ENCODE results near the gene ATP9A. TPM values are rescaled to one million over a fixed set of nuclear protein-coding genes. Genes with fewer than 3 reads are reported as not detected.

The ATP9A gene
- total and polyA plus RNA-seq, 4 donors: 2.4 to 16.7 (median 9.9) TPM

GRCh38 chr20:51667491-51667890, 100.7 kb downstream of the ATP9A start:
- Histone ChIP-seq H3K9me3 (ENCODE audit: control insufficient read depth in 4 of 4, low read length in 3 of 4) (no peaks in the 10 kb centered on the region), H3K9ac (ENCODE audit: low read depth in 1 of 2, low read length in 2 of 2) (no peak overlapping the region), H3K4me3 (ENCODE audit: low read depth in 1 of 3, low read length in 3 of 3) (no peak overlapping the region), H3K4me1 (ENCODE audit: control insufficient read depth in 4 of 4, insufficient read depth in 4 of 4, low read length in 3 of 4) (no peaks in the 10 kb centered on the region), H3K27ac (ENCODE audit: low read depth in 1 of 2, low read length in 2 of 2) (no peak overlapping the region), H3K36me3 (ENCODE audit: control insufficient read depth in 4 of 4, insufficient read depth in 3 of 4, low read depth in 1 of 4, low read length in 3 of 4) (peaks cover 0 to 18% (median 3%) of the 10 kb centered on the region in 4 donors), H3K27me3 (ENCODE audit: control insufficient read depth in 4 of 4, insufficient read depth in 4 of 4, low read length in 3 of 4) (no peaks in the 10 kb centered on the region)
- 95% methylated on average over 8 of the region's 8 CpGs for WGBS
- TF ChIP-seq TAF1 (conservative IDR thresholded peaks at IDR 0.05) (no peak), NR2F2 (IDR thresholded peaks at IDR 0.05) (no peak), FOXA1 (IDR thresholded peaks at IDR 0.05) (no peak), RAD21 (IDR thresholded peaks at IDR 0.05) (no peak), GABPA (IDR thresholded peaks at IDR 0.05 in 1 of 2, conservative IDR thresholded peaks at IDR 0.05 in 1 of 2) (no peak), YY1 (IDR thresholded peaks at IDR 0.05) (no peak), SP1 (IDR thresholded peaks at IDR 0.05) (no peak), HNF4G (IDR thresholded peaks at IDR 0.05) (no peak), CTCF (IDR thresholded peaks at IDR 0.05; ENCODE audit: low read depth, low read length, missing input control) (no peak), FOXA2 (IDR thresholded peaks at IDR 0.05) (no peak), JUND (IDR thresholded peaks at IDR 0.05) (no peak), ZBTB33 (IDR thresholded peaks at IDR 0.05) (no peak), RXRA (IDR thresholded peaks at IDR 0.05) (no peak), HNF4A (conservative IDR thresholded peaks at IDR 0.05) (no peak), MAX (IDR thresholded peaks at IDR 0.05) (no peak), REST (IDR thresholded peaks at IDR 0.05) (no peak), EGR1 (IDR thresholded peaks at IDR 0.05; ENCODE audit: low read depth in 2 of 2) (no peak), ATF3 (IDR thresholded peaks at IDR 0.05) (no peak)
- DNase-seq (ENCODE audit: low spot score): no peak

All from liver (tissue), 9 donors.